ENCODE data around the gene SLC6A7. TPM values are rescaled to one million over a fixed set of nuclear protein-coding genes. Genes with fewer than 3 reads are reported as not detected.

SLC6A7 gene
- total RNA-seq, 4 donors from 2014 or later: not detected

DNA sequence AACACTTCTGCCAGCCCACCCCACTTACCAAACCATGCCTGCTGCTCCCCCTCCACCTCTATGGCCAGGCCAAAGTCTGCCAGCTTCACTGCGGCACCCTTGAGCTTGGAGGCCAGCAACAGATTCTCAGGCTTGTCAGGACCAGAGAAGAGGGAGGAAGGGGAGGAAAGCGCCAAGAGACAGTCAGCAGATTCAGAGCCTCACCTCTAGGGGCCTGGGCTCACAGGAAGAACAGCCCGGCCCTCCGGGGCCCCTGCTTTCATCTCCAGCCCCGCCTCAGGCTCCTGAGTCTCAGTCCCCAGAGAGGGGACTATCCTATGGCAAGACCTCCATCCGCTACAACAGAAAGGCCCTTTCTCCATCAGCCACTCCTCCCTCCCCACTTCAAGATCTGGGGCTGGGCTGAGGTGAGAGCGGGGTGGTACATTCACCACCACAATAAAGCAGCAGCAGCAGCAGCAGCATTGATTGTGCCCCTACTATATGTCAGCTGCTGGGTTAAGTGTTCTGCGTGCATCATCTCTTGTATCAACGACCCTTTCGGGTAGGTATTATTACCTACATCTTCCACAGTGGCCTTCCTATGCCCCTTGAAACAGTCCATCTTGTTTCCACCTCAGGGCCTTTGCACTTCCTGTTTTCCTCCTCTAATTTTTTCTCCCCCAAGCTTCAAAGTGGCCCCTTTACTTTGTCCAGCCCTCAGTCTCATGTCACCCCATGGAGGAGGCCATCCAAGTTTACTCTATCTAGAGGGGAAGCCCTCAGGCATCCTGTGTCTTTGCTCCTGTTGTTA, 63.8 kb downstream of the SLC6A7 start:
- Histone ChIP-seq H3K4me1 (no peaks in the 10 kb centered on the region), H3K27ac (replicated peaks in 1 of 4) (no peak overlapping the region), H3K27me3 (no peaks in the 10 kb centered on the region), H3K36me3 (no peaks in the 10 kb centered on the region), H3K4me3 (no peak overlapping the region), H3K9me3 (no peaks in the 10 kb centered on the region)
- no peak for DNase-seq (ENCODE audit: extremely low spot score)
- no peak for TF ChIP-seq EP300 (IDR thresholded peaks at IDR 0.05)
- 92% methylated on average over 4 of the region's 10 CpGs for WGBS
- intact Hi-C loops (cut with DNase I): no loop called here

DNA sequence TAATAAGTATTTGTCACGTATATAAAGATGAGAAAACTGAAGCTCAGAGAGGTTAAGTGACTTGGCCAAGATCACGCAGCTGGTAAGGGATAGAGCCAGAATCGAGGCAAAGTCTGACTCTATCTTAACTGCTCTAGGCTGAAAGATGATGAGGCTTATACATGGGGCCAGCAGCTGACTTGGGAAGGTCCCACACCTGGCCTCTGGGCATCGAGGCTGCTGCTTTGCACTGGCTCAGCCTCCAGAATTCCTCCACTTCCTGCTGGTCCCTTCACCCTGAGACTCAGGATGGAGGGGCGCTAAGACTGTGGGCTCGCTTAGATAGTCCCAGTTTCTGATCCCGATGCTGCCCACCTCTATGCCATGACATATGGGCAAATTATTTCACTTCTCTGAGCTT, 64.5 kb downstream of the SLC6A7 start:
- Histone ChIP-seq H3K27me3 (no peaks in the 10 kb centered on the region), H3K4me1 (no peaks in the 10 kb centered on the region), H3K27ac (replicated peaks in 1 of 4) (no peak overlapping the region), H3K36me3 (no peaks in the 10 kb centered on the region), H3K4me3 (no peak overlapping the region), H3K9me3 (no peaks in the 10 kb centered on the region)
- intact Hi-C loops (cut with DNase I): no loop called here
- WGBS: 82% methylated on average over 7 of the region's 7 CpGs
- TF ChIP-seq POLR2A (IDR thresholded peaks at IDR 0.05; ENCODE audit: low read depth) (no peak), POLR2AphosphoS5 (IDR thresholded peaks at IDR 0.05) (no peak), EP300 (IDR thresholded peaks at IDR 0.05) (no peak)
- TF ChIP-seq, protein P1, sequence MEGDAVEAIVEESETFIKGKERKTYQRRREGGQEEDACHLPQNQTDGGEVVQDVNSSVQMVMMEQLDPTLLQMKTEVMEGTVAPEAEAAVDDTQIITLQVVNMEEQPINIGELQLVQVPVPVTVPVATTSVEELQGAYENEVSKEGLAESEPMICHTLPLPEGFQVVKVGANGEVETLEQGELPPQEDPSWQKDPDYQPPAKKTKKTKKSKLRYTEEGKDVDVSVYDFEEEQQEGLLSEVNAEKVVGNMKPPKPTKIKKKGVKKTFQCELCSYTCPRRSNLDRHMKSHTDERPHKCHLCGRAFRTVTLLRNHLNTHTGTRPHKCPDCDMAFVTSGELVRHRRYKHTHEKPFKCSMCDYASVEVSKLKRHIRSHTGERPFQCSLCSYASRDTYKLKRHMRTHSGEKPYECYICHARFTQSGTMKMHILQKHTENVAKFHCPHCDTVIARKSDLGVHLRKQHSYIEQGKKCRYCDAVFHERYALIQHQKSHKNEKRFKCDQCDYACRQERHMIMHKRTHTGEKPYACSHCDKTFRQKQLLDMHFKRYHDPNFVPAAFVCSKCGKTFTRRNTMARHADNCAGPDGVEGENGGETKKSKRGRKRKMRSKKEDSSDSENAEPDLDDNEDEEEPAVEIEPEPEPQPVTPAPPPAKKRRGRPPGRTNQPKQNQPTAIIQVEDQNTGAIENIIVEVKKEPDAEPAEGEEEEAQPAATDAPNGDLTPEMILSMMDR (IDR thresholded peaks at IDR 0.05): no peak
- no peak for DNase-seq (ENCODE audit: extremely low spot score)

DNA sequence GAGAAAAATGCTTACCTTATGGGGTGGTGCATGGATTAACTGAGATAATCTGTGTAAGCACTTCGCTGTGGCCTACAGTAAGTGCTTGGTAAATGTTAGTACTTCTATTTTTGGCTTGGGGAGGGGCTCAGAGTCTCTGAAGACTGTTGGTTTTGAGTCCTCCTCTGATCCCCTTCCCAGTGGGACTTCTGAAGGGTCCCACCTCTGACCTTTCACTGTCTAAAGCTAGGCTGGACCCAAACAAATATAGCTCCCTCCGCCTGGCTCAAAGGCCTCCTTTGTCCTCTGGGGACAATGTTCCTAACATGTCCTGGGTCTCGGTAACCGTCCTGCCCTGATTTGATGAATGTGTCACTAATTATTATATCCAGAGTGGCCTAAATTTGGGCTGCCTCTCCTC, 64.9 kb downstream of the SLC6A7 start:
- no peaks in the 10 kb centered on the region for H3K9me3 ChIP-seq
- H3K36me3 ChIP-seq: no peaks in the 10 kb centered on the region
- H3K4me1 ChIP-seq: no peaks in the 10 kb centered on the region
- no peak overlapping the region for H3K4me3 ChIP-seq
- TF ChIP-seq, protein P1 (IDR thresholded peaks at IDR 0.05): no peak
- TF ChIP-seq POLR2AphosphoS5 (IDR thresholded peaks at IDR 0.05) (no peak), EP300 (IDR thresholded peaks at IDR 0.05) (no peak), POLR2A (IDR thresholded peaks at IDR 0.05; ENCODE audit: low read depth) (no peak)
- no peak for DNase-seq (ENCODE audit: extremely low spot score)
- intact Hi-C loops (cut with DNase I): no loop called here
- no peak overlapping the region for H3K27ac ChIP-seq (replicated peaks in 1 of 4)
- 92% methylated on average over 4 of the region's 4 CpGs for WGBS
- no peaks in the 10 kb centered on the region for H3K27me3 ChIP-seq

DNA sequence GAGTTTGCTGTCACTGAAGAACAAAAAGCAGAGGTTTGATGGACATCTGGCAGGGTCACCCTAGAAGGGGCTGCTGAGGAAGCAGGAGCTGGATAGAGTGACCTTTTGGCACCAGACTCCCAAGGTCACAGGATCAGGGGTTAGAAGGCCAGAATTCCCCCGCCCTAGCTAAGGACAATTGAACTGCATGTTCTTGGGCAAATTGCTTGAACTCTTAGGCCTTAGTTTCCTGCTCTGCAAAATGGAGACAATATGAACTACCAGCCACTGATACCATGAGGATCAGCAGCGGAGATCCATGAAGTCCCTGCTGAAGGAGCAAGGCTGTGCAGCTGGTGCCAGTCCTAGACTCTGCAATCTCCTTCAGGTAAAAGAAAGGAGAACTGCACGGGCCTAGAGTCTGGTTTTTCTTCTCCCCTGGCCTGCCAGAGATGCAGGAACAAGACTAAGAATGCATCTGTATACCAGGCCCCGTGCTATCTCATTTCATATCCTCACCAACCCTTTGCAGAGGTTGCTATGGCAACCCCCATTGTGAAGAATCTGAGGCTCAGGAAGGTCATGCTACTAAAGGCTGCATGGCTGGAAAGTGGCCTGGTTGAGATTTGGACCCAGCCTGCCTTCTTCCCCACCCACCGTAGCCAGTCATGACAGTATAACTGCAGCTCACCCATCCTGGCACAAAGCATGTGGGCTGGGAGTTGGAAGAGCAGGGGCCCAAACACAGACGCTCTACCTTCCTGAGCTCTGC, 66.0 kb downstream of the SLC6A7 start:
- intact Hi-C loops (cut with DNase I): no loop called here
- H3K36me3 ChIP-seq: no peaks in the 10 kb centered on the region
- H3K27ac ChIP-seq (replicated peaks in 1 of 4): no peak overlapping the region
- no peaks in the 10 kb centered on the region for H3K9me3 ChIP-seq
- 87% methylated on average over 5 of the region's 6 CpGs for WGBS
- H3K27me3 ChIP-seq: no peaks in the 10 kb centered on the region
- H3K4me1 ChIP-seq: no peaks in the 10 kb centered on the region
- no peak overlapping the region for H3K4me3 ChIP-seq
- TF ChIP-seq POLR2A (IDR thresholded peaks at IDR 0.05; ENCODE audit: low read depth): no peak
- TF ChIP-seq POLR2AphosphoS5 (IDR thresholded peaks at IDR 0.05): no peak
- TF ChIP-seq EP300 (IDR thresholded peaks at IDR 0.05): no peak
- TF ChIP-seq, protein P1 (IDR thresholded peaks at IDR 0.05): no peak
- no peak for DNase-seq (ENCODE audit: extremely low spot score)

DNA sequence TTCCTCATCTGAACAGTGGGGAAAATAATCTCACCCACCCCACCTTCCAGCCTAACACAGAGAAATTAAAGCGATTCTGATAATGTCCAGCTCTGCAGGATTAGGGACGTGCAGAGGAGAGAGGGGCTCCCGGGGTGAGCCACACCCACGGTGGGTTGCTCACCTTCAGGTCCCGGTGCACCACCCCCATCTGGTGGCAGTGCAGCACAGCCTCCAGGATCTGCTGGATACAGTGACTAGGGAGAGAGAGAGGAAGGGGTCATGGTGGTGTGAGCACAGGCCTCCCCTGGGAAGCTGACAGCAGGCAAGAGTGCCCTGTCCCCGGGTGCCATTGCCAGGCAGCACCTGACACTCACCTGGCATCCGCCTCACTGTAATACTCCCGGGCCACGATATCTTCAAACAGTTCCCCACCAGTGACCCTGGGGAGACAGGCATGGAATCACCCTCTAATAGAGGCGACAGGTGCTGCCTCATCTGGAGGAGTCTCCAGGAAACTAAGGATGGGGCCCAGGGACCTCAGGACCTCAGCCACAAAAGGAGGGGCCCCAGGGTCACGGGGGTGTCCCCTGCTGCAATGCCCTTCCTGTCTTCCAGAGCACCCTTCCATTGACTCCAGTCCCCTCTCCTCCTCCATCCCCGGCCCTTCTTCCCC, 66.7 kb downstream of the SLC6A7 start:
- no peak for DNase-seq (ENCODE audit: extremely low spot score)
- Histone ChIP-seq H3K27me3 (no peaks in the 10 kb centered on the region), H3K27ac (replicated peaks in 1 of 4) (no peak overlapping the region), H3K4me3 (no peak overlapping the region), H3K9me3 (no peaks in the 10 kb centered on the region), H3K4me1 (no peaks in the 10 kb centered on the region), H3K36me3 (no peaks in the 10 kb centered on the region)
- TF ChIP-seq, protein P1 (IDR thresholded peaks at IDR 0.05): no peak
- no peak for TF ChIP-seq POLR2A (IDR thresholded peaks at IDR 0.05; ENCODE audit: low read depth)
- WGBS: 81% methylated on average over 11 of the region's 12 CpGs
- intact Hi-C loops (cut with DNase I): no loop called here
